HUES6 (cell line): ENCODE data around the gene GLT8D2.

Source experiments
- H3K27ac ChIP-seq: 2 replicates; pipeline ENCODE4 v1.7.0; 2013; ENCODE audit warnings: low read depth, mild to moderate bottlenecking, low read length, inconsistent platforms
- H3K27me3 ChIP-seq: 2 replicates; pipeline ENCODE4 v1.6.1; 2013; ENCODE audit warnings: low read length; ENCODE audit not compliant: control insufficient read depth, insufficient read depth
- H3K36me3 ChIP-seq: 2 replicates; pipeline ENCODE4 v1.6.1; 2013; ENCODE audit warnings: low read length; ENCODE audit not compliant: control insufficient read depth, insufficient read depth
- H3K4me1 ChIP-seq: 2 replicates; pipeline ENCODE4 v1.6.1; 2013; ENCODE audit warnings: low read length; ENCODE audit not compliant: control insufficient read depth, insufficient read depth
- H3K4me3 ChIP-seq: 2 replicates; pipeline ENCODE4 v1.5.1; 2013; ENCODE audit warnings: low read depth, low read length
- H3K9ac ChIP-seq: one replicate; pipeline ENCODE4 v1.6.1; 2013; ENCODE audit warnings: mild to moderate bottlenecking, low read length
- H3K9me3 ChIP-seq: 2 replicates; pipeline ENCODE4 v1.6.1; 2013; ENCODE audit warnings: low read depth, low read length; ENCODE audit not compliant: control insufficient read depth, insufficient read depth

GLT8D2 gene

GRCh38 chr12:103948746-103949406 lies 101.1 kb downstream of the GLT8D2 start:
- H3K9me3 ChIP-seq = no peaks in the 10 kb centered on the region
- H3K27ac ChIP-seq = no peak overlapping the region
- no peaks in the 10 kb centered on the region for H3K27me3 ChIP-seq
- no peak overlapping the region for H3K9ac ChIP-seq
- no peak overlapping the region for H3K4me3 ChIP-seq
- H3K36me3 ChIP-seq = peaks cover 100% of the 10 kb centered on the region
- H3K4me1 ChIP-seq = no peaks in the 10 kb centered on the region

- no peak overlapping the region for H3K27ac ChIP-seq
- peaks cover 100% of the 10 kb centered on the region for H3K36me3 ChIP-seq
- no peak overlapping the region for H3K9ac ChIP-seq
- no peaks in the 10 kb centered on the region for H3K27me3 ChIP-seq
- H3K4me1 ChIP-seq = no peaks in the 10 kb centered on the region
- no peak overlapping the region for H3K4me3 ChIP-seq
- no peaks in the 10 kb centered on the region for H3K9me3 ChIP-seq
Measured at GRCh38 chr12:103947871-103948555, 102.0 kb downstream of the GLT8D2 start.

- Histone ChIP-seq H3K36me3 (peaks cover 100% of the 10 kb centered on the region), H3K27ac (no peak overlapping the region), H3K4me3 (no peak overlapping the region), H3K9me3 (no peaks in the 10 kb centered on the region), H3K4me1 (no peaks in the 10 kb centered on the region), H3K27me3 (no peaks in the 10 kb centered on the region), H3K9ac (no peak overlapping the region)
Measured at GRCh38 chr12:103944964-103945363, 105.0 kb downstream of the GLT8D2 start.
